A673 (cell line): ENCODE results near the gene TDRD5. TPM values are rescaled to one million over a fixed set of nuclear protein-coding genes. Genes with fewer than 3 reads are reported as not detected.

Experiments
- BruUV-seq: library from RNA; stranded (reverse); fragments of 400-500 nt; replicated peaks from 2 replicates; lab custom pipeline; 2021; lab: Mats Ljungman, UMichigan
- CTCF ChIA-PET: fragments of 300-600 bp; sonication (Branson Sonifier 250); formaldehyde crosslinking; loops from one replicate; lab custom pipeline; 2022; ENCODE audit warnings: antibody characterized with exemption; lab: Charles Lee
- POLR2A ChIA-PET: fragments of 300-600 bp; sonication (Branson Sonifier 250); formaldehyde crosslinking; loops from one replicate; lab custom pipeline; 2022; ENCODE audit warnings: antibody characterized with exemption; ENCODE audit not compliant: low non-redundant PET; lab: Charles Lee
- DNase-seq: peaks from one replicate; pipeline ENCODE4 v3.0.0-alpha.2; 2015; ENCODE audit warnings: low spot score
- H3K27ac ChIP-seq: fragments of 200-600 bp; sonication (generic); 2 replicates; pipeline ENCODE4 v1.5.1; 2016; ENCODE audit warnings: mixed run types, low read depth, mild to moderate bottlenecking, mixed read lengths, antibody characterized with exemption, low read length; ENCODE audit not compliant: poor library complexity, severe bottlenecking
- H3K27me3 ChIP-seq: fragments of 200-600 bp; sonication (generic); replicated peaks from 2 replicates; pipeline ENCODE4 v1.6.1; 2017; ENCODE audit warnings: mixed run types, low read depth, mild to moderate bottlenecking, mixed read lengths, antibody characterized with exemption, low read length; ENCODE audit not compliant: insufficient read depth, poor library complexity
- H3K36me3 ChIP-seq: fragments of 200-600 bp; sonication (generic); 2 replicates; pipeline ENCODE4 v1.6.1; 2016; ENCODE audit warnings: mixed run types, mild to moderate bottlenecking, mixed read lengths, antibody characterized with exemption, low read length; ENCODE audit not compliant: insufficient read depth, poor library complexity, severe bottlenecking
- H3K4me1 ChIP-seq: fragments of 200-600 bp; sonication (generic); 2 replicates; pipeline ENCODE4 v1.6.1; 2017; ENCODE audit warnings: mixed run types, mild to moderate bottlenecking, mixed read lengths, antibody characterized with exemption, low read length; ENCODE audit not compliant: insufficient read depth, poor library complexity, severe bottlenecking
- H3K4me3 ChIP-seq: fragments of 200-600 bp; sonication (generic); 2 replicates; pipeline ENCODE4 v1.5.1; 2016; ENCODE audit warnings: low read depth, mixed run types, mild to moderate bottlenecking, mixed read lengths, low read length; ENCODE audit not compliant: poor library complexity, severe bottlenecking
- H3K9me3 ChIP-seq: fragments of 200-600 bp; sonication (generic); 2 replicates; pipeline ENCODE4 v1.6.1; 2016; ENCODE audit warnings: mixed run types, low read depth, mild to moderate bottlenecking, mixed read lengths, antibody characterized with exemption, low read length; ENCODE audit not compliant: poor library complexity, severe bottlenecking
- CTCF ChIP-seq: fragments of 300-800, 200-600 bp; sonication (generic); conservative IDR thresholded peaks from 2 replicates; pipeline ENCODE4 v1.5.1; 2017; ENCODE audit warnings: low read depth, mild to moderate bottlenecking, antibody characterized with exemption, low read length, moderate library complexity, mixed read lengths
- EZH2 ChIP-seq: fragments of 200-600 bp; sonication (generic); IDR thresholded peaks from 2 replicates; pipeline ENCODE4 v1.6.1; 2017; ENCODE audit warnings: borderline replicate concordance, low read depth, mild to moderate bottlenecking, mixed read lengths, antibody characterized with exemption, low read length; ENCODE audit not compliant: poor library complexity, severe bottlenecking
- intact Hi-C: fragments of 100-400 bp; cut with micrococcal nuclease; formaldehyde crosslinking; loops from one replicate; pipeline ENCODE4 v1.10.0; 2022; ENCODE audit not compliant: unreplicated experiment
- total RNA-seq: library from RNA; stranded (reverse); gene quantifications from 2 replicates; pipeline ENCODE4 v1.2.3, GENCODE V29; 2021

The TDRD5 gene
- total RNA-seq, 1 experiment from 2014 or later = not detected

GRCh38 chr1:179590671-179591070 lies 961 bp upstream of the TDRD5 start:
- Histone ChIP-seq H3K4me1 (no peaks in the 10 kb centered on the region), H3K27me3 (peaks cover 65% of the 10 kb centered on the region), H3K27ac (no peak overlapping the region), H3K36me3 (no peaks in the 10 kb centered on the region), H3K9me3 (no peaks in the 10 kb centered on the region), H3K4me3 (no peak overlapping the region)
- intact Hi-C loops = loop anchor here (10.0 kb wide), 1 partner anchor 516 kb away; no protein-coding TSS in a partner anchor
- TF ChIP-seq EZH2 (no peak), CTCF (no peak)
- POLR2A ChIA-PET = no interaction called here
- CTCF ChIA-PET = no interaction called here
- no peak for DNase-seq
- no TSS peak for BruUV-seq

- intact Hi-C loops = loop anchor here (10.0 kb wide), 1 partner anchor 516 kb away; no protein-coding TSS in a partner anchor
- Histone ChIP-seq H3K9me3 (no peaks in the 10 kb centered on the region), H3K27me3 (peaks cover 65% of the 10 kb centered on the region), H3K36me3 (no peaks in the 10 kb centered on the region), H3K27ac (no peak overlapping the region), H3K4me1 (no peaks in the 10 kb centered on the region), H3K4me3 (peak overlapping the region; percentile 29)
- BruUV-seq = no TSS peak
- DNase-seq = no peak
- CTCF ChIA-PET = no interaction called here
- no peak for TF ChIP-seq EZH2
- no peak for TF ChIP-seq CTCF
- POLR2A ChIA-PET = no interaction called here
Observed at GRCh38 chr1:179591253-179591591, 410 bp upstream of the TDRD5 start.

- Histone ChIP-seq H3K9me3 (no peaks in the 10 kb centered on the region), H3K4me3 (no peak overlapping the region), H3K27ac (no peak overlapping the region), H3K4me1 (no peaks in the 10 kb centered on the region), H3K27me3 (peaks cover 35% of the 10 kb centered on the region), H3K36me3 (no peaks in the 10 kb centered on the region)
- CTCF ChIA-PET = no interaction called here
- TF ChIP-seq EZH2 (no peak), CTCF (no peak)
- intact Hi-C loops = loop anchor here (5.0 to 10.0 kb wide), 3 partner anchors 346 to 1056 kb away; no protein-coding TSS in a partner anchor
- POLR2A ChIA-PET = no interaction called here
- no peak for DNase-seq
- BruUV-seq = no TSS peak
Observed at GRCh38 chr1:179598631-179599030, 7.0 kb downstream of the TDRD5 start.
